CD14-positive monocyte (primary cell): ENCODE data around the gene DUSP9. TPM values are rescaled to one million over a fixed set of nuclear protein-coding genes. Genes with fewer than 3 reads are reported as not detected.

Source experiments
- DNase-seq, 3 donors: peaks; one replicate each; pipeline ENCODE4 v3.0.0-alpha.2; 2011 to 2022
- H2AFZ ChIP-seq: 2 replicates; pipeline ENCODE4 v1.6.0; 2012; ENCODE audit warnings: mild to moderate bottlenecking, low read depth, low read length, inconsistent platforms; ENCODE audit not compliant: insufficient read depth, poor library complexity, severe bottlenecking
- H3K27ac ChIP-seq, 2 donors: 1 replicate in 1 of 2; 2 replicates in 1 of 2; pipeline ENCODE4 v1.5.1; 2012 to 2013; ENCODE audit warnings: low read length in 2 of 2, control low read depth in 1 of 2, inconsistent platforms in 1 of 2, low read depth in 1 of 2, mild to moderate bottlenecking in 1 of 2
- H3K27me3 ChIP-seq, 2 donors: one replicate each; pipeline versions ENCODE4 v1.6.0 to v1.6.1; 2011 to 2013; ENCODE audit warnings: low read length in 2 of 2; ENCODE audit not compliant: control insufficient read depth in 2 of 2, insufficient read depth in 2 of 2
- H3K36me3 ChIP-seq, 2 donors: replicated peaks in 1 of 2; 1 replicate in 1 of 2; 2 replicates in 1 of 2; pipeline versions ENCODE4 v1.5.1 to v1.6.1; 2012 to 2013; ENCODE audit warnings: low read length in 2 of 2, control low read depth in 1 of 2, inconsistent platforms in 1 of 2, mild to moderate bottlenecking in 1 of 2; ENCODE audit not compliant: insufficient read depth in 2 of 2, control insufficient read depth in 1 of 2
- H3K4me1 ChIP-seq, 2 donors: 1 replicate in 1 of 2; 2 replicates in 1 of 2; pipeline versions ENCODE4 v1.5.1 to v1.6.1; 2012 to 2013; ENCODE audit warnings: low read length in 2 of 2, control low read depth in 1 of 2, inconsistent platforms in 1 of 2, mild to moderate bottlenecking in 1 of 2, moderate library complexity in 1 of 2; ENCODE audit not compliant: insufficient read depth in 2 of 2, control insufficient read depth in 1 of 2
- H3K4me2 ChIP-seq: replicated peaks from 2 replicates; pipeline ENCODE3; 2012; ENCODE audit warnings: low read length, moderate library complexity, mild to moderate bottlenecking; ENCODE audit not compliant: poor library complexity, severe bottlenecking; ENCODE audit errors: extremely low read depth
- H3K4me3 ChIP-seq, 3 experiments: fragments of 200-600 bp in 1 of 3; sonication (generic) in 1 of 3; replicated peaks in 1 of 3; 1 replicate in 2 of 3; 2 replicates in 1 of 3; pipeline ENCODE4 v1.5.1; 2011 to 2013; ENCODE audit warnings: low read length in 3 of 3, mild to moderate bottlenecking in 3 of 3, control low read depth in 2 of 3, low read depth in 2 of 3, inconsistent platforms in 1 of 3, moderate library complexity in 1 of 3
- H3K79me2 ChIP-seq: 2 replicates; pipeline ENCODE4 v1.6.0; 2012; ENCODE audit warnings: mild to moderate bottlenecking, control low read depth, inconsistent platforms, low read length, moderate library complexity; ENCODE audit not compliant: insufficient read depth
- H3K9ac ChIP-seq: 2 replicates; pipeline ENCODE4 v1.6.0; 2017; ENCODE audit warnings: low read length, mild to moderate bottlenecking; ENCODE audit not compliant: insufficient read depth, poor library complexity, severe bottlenecking
- H3K9me3 ChIP-seq, 2 donors: replicated peaks in 1 of 2; 1 replicate in 1 of 2; 2 replicates in 1 of 2; pipeline versions ENCODE4 v1.5.1 to v1.6.1; 2012 to 2013; ENCODE audit warnings: low read length in 2 of 2, control low read depth in 1 of 2; ENCODE audit not compliant: control insufficient read depth in 1 of 2, insufficient read depth in 1 of 2
- H4K20me1 ChIP-seq: 2 replicates; pipeline ENCODE4 v1.6.0; 2012; ENCODE audit warnings: mild to moderate bottlenecking, low read length, control low read depth, moderate library complexity; ENCODE audit not compliant: insufficient read depth
- H3K27ac Mint-ChIP-seq, 7 donors: one replicate each; pipeline ENCODE4 v1.8.0; 2020; ENCODE audit warnings: mild to moderate bottlenecking in 7 of 7, mixed read lengths in 7 of 7, moderate library complexity in 6 of 7, inconsistent platforms in 2 of 7
- H3K27me3 Mint-ChIP-seq, 3 donors: one replicate each; pipeline ENCODE4 v1.8.0; 2021 to 2022; ENCODE audit warnings: low read depth in 3 of 3, mild to moderate bottlenecking in 3 of 3, mixed read lengths in 3 of 3, moderate library complexity in 3 of 3, inconsistent platforms in 1 of 3
- H3K36me3 Mint-ChIP-seq, 2 donors: one replicate each; pipeline ENCODE4 v1.8.0; 2020; ENCODE audit warnings: mixed read lengths in 2 of 2, inconsistent platforms in 1 of 2, mild to moderate bottlenecking in 1 of 2
- H3K4me1 Mint-ChIP-seq: one replicate; pipeline ENCODE4 v1.8.0; 2020; ENCODE audit warnings: mild to moderate bottlenecking, mixed read lengths
- H3K4me3 Mint-ChIP-seq, 2 donors: one replicate each; pipeline ENCODE4 v1.8.0; 2020; ENCODE audit warnings: mild to moderate bottlenecking in 2 of 2, mixed read lengths in 2 of 2, moderate library complexity in 1 of 2
- H3K9me3 Mint-ChIP-seq, 7 donors: one replicate each; pipeline ENCODE4 v1.8.0; 2020 to 2022; ENCODE audit warnings: mixed read lengths in 7 of 7, mild to moderate bottlenecking in 6 of 7, moderate library complexity in 6 of 7, inconsistent platforms in 2 of 7
- CTCF ChIP-seq: fragments of 200-600 bp; IDR thresholded peaks from one replicate; pipeline ENCODE4 v1.8.0; 2022; ENCODE audit warnings: antibody characterized with exemption, mild to moderate bottlenecking
- WGBS: methylation state at CpG from one replicate; pipeline ENCODE4 v1.1.5; 2013; ENCODE audit warnings: missing lambda C conversion rate; ENCODE audit not compliant: insufficient coverage; 5-methylcytosine and 5-hydroxymethylcytosine counted together
- intact Hi-C, 2 donors: fragments of 100-400 bp; cut with micrococcal nuclease; formaldehyde crosslinking; loops; one replicate each; pipeline versions ENCODE4 v1.15.0 to v1.15.1; 2023
- polyA minus RNA-seq: library from RNA; depleted of rRNA, polyadenylated mRNA; stranded (reverse); fragments of >200 nt; gene quantifications from 2 replicates; pipeline ENCODE4 v1.2.3, GENCODE V29; 2012
- polyA plus RNA-seq, 3 donors: library from polyadenylated mRNA; depleted of rRNA in 1 of 3; unstranded in 2 of 3; stranded (reverse) in 1 of 3; fragments of 300-500 nt in 2 of 3; fragments of >200 nt in 1 of 3; fragmentation: Illumina TruSeq in 2 of 3; gene quantifications; 1 replicate in 2 of 3; 2 replicates in 1 of 3; pipeline ENCODE4 v1.2.3, GENCODE V29; 2012 to 2021
- total RNA-seq, 12 experiments: library from RNA in 1 of 12; stranded (reverse) in 1 of 12; fragments of 120-200 nt in 1 of 12; gene quantifications; one replicate each; pipeline ENCODE4 v1.2.4 and lab custom pipeline; 2013 to 2026; ENCODE audit warnings: mixed read lengths in 6 of 12, inconsistent platforms in 1 of 12

DUSP9 gene
- total RNA-seq (2013), result 0.08 TPM
- polyA plus RNA-seq, result not detected
- polyA minus RNA-seq, result 0.08 TPM in 1 of 2 replicates, not detected in the other
- total RNA-seq (lab: John Stamatoyannopoulos, UW), result 0 to 0.43 (median 0) reads per million in 11 experiments

- Mint-ChIP-seq H3K27ac (peak within 1 kb of the TSS in 1 of 7 donors; percentile 14), H3K36me3 (no peaks in the 10 kb centered on the region), H3K4me3 (peak within 1 kb of the TSS in 1 of 2 donors; percentile 48), H3K4me1 (peaks cover 2% of the 10 kb centered on the region), H3K9me3 (peaks cover 0 to 30% (median 8%) of the 10 kb centered on the region in 7 donors), H3K27me3 (peaks cover 43 to 67% (median 55%) of the 10 kb centered on the region in 3 donors)
- intact Hi-C loops, result no loop called here
- Histone ChIP-seq H2AFZ (no peak within 1 kb of the TSS), H3K36me3 (no peaks in the 10 kb centered on the region), H3K79me2 (no peaks in the 10 kb centered on the region), H3K9me3 (peaks cover 0 to 18% of the 10 kb centered on the region in 2 donors), H3K4me1 (peaks cover 0 to 5% of the 10 kb centered on the region in 2 donors), H4K20me1 (no peaks in the 10 kb centered on the region), H3K4me3 (no peak within 1 kb of the TSS), H3K27ac (no peak within 1 kb of the TSS), H3K27me3 (peaks cover 14 to 59% of the 10 kb centered on the region in 2 donors), H3K4me2 (peak within 1 kb of the TSS; percentile 29), H3K9ac (no peak within 1 kb of the TSS)
- WGBS, result 0% methylated on average over 32 of the region's 53 CpGs
- no peak for DNase-seq
- TF ChIP-seq CTCF, result no peak
Observed at GRCh38 chrX:153646620-153647373, at the start of gene DUSP9. TSS of gene DUSP9 (plus strand) at chrX:153647203. CDS start at chrX:153647954, 751 bp downstream.

- H3K9ac ChIP-seq, result peak within 1 kb of the TSS; percentile 61
- Mint-ChIP-seq H3K27me3 (peaks cover 0 to 33% (median 4%) of the 10 kb centered on the region in 3 donors), H3K4me3 (peak within 1 kb of the TSS; percentile 76 to 92), H3K36me3 (peaks cover 16 to 22% of the 10 kb centered on the region in 2 donors), H3K27ac (peak within 1 kb of the TSS in 6 of 7 donors; percentile 12 to 87 (median 66)), H3K9me3 (peaks cover 0 to 8% (median 4%) of the 10 kb centered on the region in 7 donors), H3K4me1 (peaks cover 36% of the 10 kb centered on the region)
- TF ChIP-seq CTCF, result no peak
- peaks cover 13% of the 10 kb centered on the region for H3K79me2 ChIP-seq
- DNase-seq, result peak in 1 of 3 donors; percentile 12
- H3K36me3 ChIP-seq, result peaks cover 20 to 22% of the 10 kb centered on the region in 2 donors
- H4K20me1 ChIP-seq, result peaks cover 22% of the 10 kb centered on the region
- peak within 1 kb of the TSS; percentile 81 for H2AFZ ChIP-seq
- no peaks in the 10 kb centered on the region for H3K9me3 ChIP-seq
- intact Hi-C loops, result loop anchor here (2.0 to 10.0 kb wide), 3 partner anchors 126 to 264 kb away; partner anchors contain the start of genes HAUS7 (in 2 of the 2) and ZNF275 (in 1 of the 2)
- H3K27me3 ChIP-seq, result no peaks in the 10 kb centered on the region
- peak within 1 kb of the TSS; percentile 83 for H3K4me2 ChIP-seq
- H3K4me1 ChIP-seq, result peaks cover 27 to 29% of the 10 kb centered on the region in 2 donors
- H3K27ac ChIP-seq, result peak within 1 kb of the TSS in 1 of 2 donors; percentile 55
- H3K4me3 ChIP-seq, result peak within 1 kb of the TSS; percentile 65 to 84 (median 72)
- under 1% methylated on average over 53 of the region's 79 CpGs for WGBS
Observed at GRCh38 chrX:153598541-153599191, 48.3 kb upstream of the DUSP9 start, which contains the start of gene CCNQ. TSS of gene CCNQ (minus strand) at chrX:153599139. CDS start at chrX:153599073, 66 bp downstream.
